Measurements from ENCODE around the gene GNB1L.

The GNB1L gene

GRCh38 chr22:19854778-19855503, at the start of gene GNB1L, which contains the start of gene RTL10:
GNB1L (minus strand) TSS chr22:19854874; CDS start chr22:19821355, 33,519 bp downstream.
RTL10 (minus strand) TSS chr22:19854874; CDS start chr22:19852261, 2,613 bp downstream.
- H3K4me3 ChIP-seq (ENCODE audit: low read depth, low read length): peak within 1 kb of the TSS; percentile 95
- no peak for TF ChIP-seq CTCF (IDR thresholded peaks at IDR 0.05; ENCODE audit: low read depth, low read length)

- no peak for TF ChIP-seq CTCF (IDR thresholded peaks at IDR 0.05; ENCODE audit: low read depth, low read length)
Measured at GRCh38 chr22:19904174-19904856, 49.6 kb upstream of the GNB1L start.

GRCh38 chr22:19903513-19903912, 48.8 kb upstream of the GNB1L start:
- TF ChIP-seq CTCF (IDR thresholded peaks at IDR 0.05; ENCODE audit: low read depth, low read length): no peak
- no peak overlapping the region for H3K4me3 ChIP-seq (ENCODE audit: low read depth, low read length)

More at GRCh38 chr22:19904174-19904856, 49.6 kb upstream of the GNB1L start:
- no peak overlapping the region for H3K4me3 ChIP-seq (ENCODE audit: low read depth, low read length)

- H3K4me3 ChIP-seq (ENCODE audit: low read depth, low read length): no peak overlapping the region
- TF ChIP-seq CTCF (IDR thresholded peaks at IDR 0.05; ENCODE audit: low read depth, low read length): no peak
Measured at GRCh38 chr22:19903031-19903430, 48.4 kb upstream of the GNB1L start.

- H3K4me3 ChIP-seq (ENCODE audit: low read depth, low read length): no peak overlapping the region
- TF ChIP-seq CTCF (IDR thresholded peaks at IDR 0.05; ENCODE audit: low read depth, low read length): no peak
Measured at GRCh38 chr22:19902245-19902715, 47.6 kb upstream of the GNB1L start.

- TF ChIP-seq CTCF (IDR thresholded peaks at IDR 0.05; ENCODE audit: low read depth, low read length): no peak
- H3K4me3 ChIP-seq (ENCODE audit: low read depth, low read length): no peak overlapping the region
Measured at GRCh38 chr22:19901577-19902244, 47.0 kb upstream of the GNB1L start.
